ENCODE measurements around the gene SRRM5.
"Not testable (repeated sequence)": the region's sequence is repeated elsewhere in the genome, so short reads cannot be mapped to it uniquely, and the experiment has no call there.

GRCh38 chr19:43650276-43650675 lies 38.4 kb downstream of the SRRM5 start:
- TF ChIP-seq CTCF (IDR thresholded peaks at IDR 0.05; ENCODE audit: insufficient read depth, low read length, poor library complexity, severe bottlenecking); EZH2phosphoT487 (conservative IDR thresholded peaks at IDR 0.05; ENCODE audit: low read length): not testable (repeated sequence)

All from SU-DHL-6 (cell line).